H9 (cell line): Measurements from ENCODE around the gene DHRSX. TPM values are rescaled to one million over a fixed set of nuclear protein-coding genes. Genes with fewer than 3 reads are reported as not detected.
A peak's percentile ranks its signal among the peaks of the same experiment; 100 is the strongest.

Source experiments
- DNase-seq: peaks from one replicate; pipeline ENCODE4 v3.0.0-alpha.2; 2017
- H2AFZ ChIP-seq: one replicate; pipeline ENCODE4 v1.6.1; 2013; ENCODE audit warnings: mild to moderate bottlenecking, low read length, control low read depth, moderate library complexity
- H2AK5ac ChIP-seq: 2 replicates; pipeline ENCODE4 v1.6.1; 2013; ENCODE audit warnings: low read length, control low read depth, mixed read lengths; ENCODE audit not compliant: insufficient read length
- H2BK120ac ChIP-seq: one replicate; pipeline ENCODE4 v1.6.1; 2013; ENCODE audit warnings: low read depth, mild to moderate bottlenecking, low read length, control low read depth, inconsistent platforms; ENCODE audit not compliant: poor library complexity, severe bottlenecking
- H2BK12ac ChIP-seq: 2 replicates; pipeline ENCODE4 v1.6.1; 2013; ENCODE audit warnings: low read length, control low read depth, mixed read lengths, low read depth; ENCODE audit not compliant: insufficient read length
- H2BK15ac ChIP-seq: 2 replicates; pipeline ENCODE4 v1.6.1; 2013; ENCODE audit warnings: low read depth, low read length, control low read depth
- H2BK20ac ChIP-seq: one replicate; pipeline ENCODE4 v1.6.1; 2013; ENCODE audit warnings: low read depth, mild to moderate bottlenecking, low read length, control low read depth, inconsistent platforms; ENCODE audit not compliant: poor library complexity, severe bottlenecking
- H2BK5ac ChIP-seq: 2 replicates; pipeline ENCODE4 v1.6.1; 2013; ENCODE audit warnings: low read length, control low read depth, mixed read lengths; ENCODE audit not compliant: insufficient read length
- H3K14ac ChIP-seq: 2 replicates; pipeline ENCODE4 v1.6.1; 2013; ENCODE audit warnings: low read length, control low read depth; ENCODE audit not compliant: insufficient read depth
- H3K18ac ChIP-seq: 2 replicates; pipeline ENCODE4 v1.6.1; 2013; ENCODE audit warnings: low read depth, mild to moderate bottlenecking, mixed read lengths, low read length, control low read depth; ENCODE audit not compliant: insufficient read length
- H3K23ac ChIP-seq: 2 replicates; pipeline ENCODE4 v1.6.1; 2013; ENCODE audit warnings: low read length, control low read depth, mixed read lengths, low read depth; ENCODE audit not compliant: insufficient read length
- H3K23me2 ChIP-seq: 2 replicates; pipeline ENCODE4 v1.6.1; 2013; ENCODE audit warnings: low read depth, mild to moderate bottlenecking, mixed read lengths, low read length, control low read depth; ENCODE audit not compliant: insufficient read length, poor library complexity, severe bottlenecking
- H3K27ac ChIP-seq: 2 replicates; pipeline ENCODE4 v1.5.1; 2013; ENCODE audit warnings: low read length, control low read depth, mixed read lengths, low read depth; ENCODE audit not compliant: insufficient read length
- H3K27me3 ChIP-seq: 2 replicates; pipeline ENCODE4 v1.6.1; 2013; ENCODE audit warnings: low read length, control low read depth, inconsistent platforms; ENCODE audit not compliant: insufficient read depth
- H3K4ac ChIP-seq: 2 replicates; pipeline ENCODE4 v1.6.1; 2013; ENCODE audit warnings: low read depth, mild to moderate bottlenecking, control low read depth, inconsistent platforms, low read length, moderate library complexity
- H3K4me1 ChIP-seq: 2 replicates; pipeline ENCODE4 v1.6.1; 2013; ENCODE audit warnings: low read length, control low read depth, inconsistent platforms; ENCODE audit not compliant: insufficient read depth
- H3K4me2 ChIP-seq: 2 replicates; pipeline ENCODE4 v1.6.1; 2013; ENCODE audit warnings: low read length, control low read depth, mixed read lengths; ENCODE audit not compliant: insufficient read length, insufficient read depth
- H3K56ac ChIP-seq: 2 replicates; pipeline ENCODE4 v1.6.1; 2013; ENCODE audit warnings: low read depth, mild to moderate bottlenecking, mixed read lengths, low read length, control low read depth; ENCODE audit not compliant: insufficient read length
- H3K79me1 ChIP-seq: 2 replicates; pipeline ENCODE4 v1.6.1; 2013; ENCODE audit warnings: low read depth, mild to moderate bottlenecking, moderate library complexity, low read length, control low read depth, inconsistent platforms; ENCODE audit not compliant: insufficient read depth, poor library complexity, severe bottlenecking
- H3K79me2 ChIP-seq: 2 replicates; pipeline ENCODE4 v1.6.1; 2013; ENCODE audit warnings: low read length, control low read depth, inconsistent platforms; ENCODE audit not compliant: insufficient read depth
- H3K9ac ChIP-seq: 2 replicates; pipeline ENCODE4 v1.6.1; 2013; ENCODE audit warnings: low read length, control low read depth, mixed read lengths; ENCODE audit not compliant: insufficient read length; ENCODE audit errors: extremely low read depth
- H3K9me3 ChIP-seq: one replicate; pipeline ENCODE4 v1.6.1; 2013; ENCODE audit warnings: low read depth, low read length, inconsistent platforms; ENCODE audit not compliant: control insufficient read depth
- H3T11ph ChIP-seq: one replicate; pipeline ENCODE4 v1.6.1; 2013; ENCODE audit warnings: mild to moderate bottlenecking, low read length, control low read depth, inconsistent platforms
- H4K20me1 ChIP-seq: one replicate; pipeline ENCODE4 v1.6.1; 2013; ENCODE audit not compliant: control insufficient read depth, insufficient read length, insufficient read depth
- H4K5ac ChIP-seq: 2 replicates; pipeline ENCODE4 v1.6.1; 2013; ENCODE audit warnings: low read depth, mild to moderate bottlenecking, mixed read lengths, low read length, control low read depth; ENCODE audit not compliant: insufficient read length
- H4K8ac ChIP-seq: replicated peaks from 2 replicates; pipeline ENCODE4 v1.6.1; 2013; ENCODE audit warnings: low read length, control low read depth, mixed read lengths, low read depth; ENCODE audit not compliant: insufficient read length
- H4K91ac ChIP-seq: 2 replicates; pipeline ENCODE4 v1.6.1; 2013; ENCODE audit warnings: low read depth, mild to moderate bottlenecking, moderate library complexity, mixed read lengths, low read length, control low read depth; ENCODE audit not compliant: insufficient read length
- H3K27ac Mint-ChIP-seq, 3 experiments: 2 replicates in 2 of 3; 3 replicates in 1 of 3; pipeline ENCODE4 v1.8.0; 2020 to 2021; ENCODE audit warnings: mixed read lengths in 3 of 3, mild to moderate bottlenecking in 1 of 3, moderate library complexity in 1 of 3
- H3K27me3 Mint-ChIP-seq: 2 replicates; pipeline ENCODE4 v1.8.0; 2021; ENCODE audit warnings: low read depth, mild to moderate bottlenecking, moderate library complexity, mixed read lengths
- H3K36me3 Mint-ChIP-seq, 3 experiments: 2 replicates in 2 of 3; 3 replicates in 1 of 3; pipeline ENCODE4 v1.8.0; 2020 to 2021; ENCODE audit warnings: low read depth in 3 of 3, mixed read lengths in 3 of 3; ENCODE audit not compliant: insufficient read depth in 1 of 3
- H3K4me1 Mint-ChIP-seq, 2 experiments: 2 replicates each; pipeline ENCODE4 v1.8.0; 2020; ENCODE audit warnings: mixed read lengths in 2 of 2
- H3K4me3 Mint-ChIP-seq, 2 experiments: 2 replicates in 1 of 2; 3 replicates in 1 of 2; pipeline ENCODE4 v1.8.0; 2020 to 2021; ENCODE audit warnings: mild to moderate bottlenecking in 2 of 2, mixed read lengths in 2 of 2, moderate library complexity in 1 of 2
- H3K9me3 Mint-ChIP-seq, 2 experiments: 2 replicates in 1 of 2; 3 replicates in 1 of 2; pipeline ENCODE4 v1.8.0; 2020; ENCODE audit warnings: mild to moderate bottlenecking in 2 of 2, mixed read lengths in 2 of 2, moderate library complexity in 1 of 2
- WGBS: extraction: QIAGEN DNeasy Blood & Tissue Kit; methylation state at CpG from one replicate; pipeline ENCODE4 v1.1.7; 2013; ENCODE audit warnings: missing lambda C conversion rate, low lambda C conversion rate, mixed read lengths; ENCODE audit not compliant: insufficient read length; ENCODE audit errors: extremely low coverage; 5-methylcytosine and 5-hydroxymethylcytosine counted together
- total RNA-seq: library from RNA; stranded (reverse); gene quantifications from 2 replicates; pipeline ENCODE4 v1.2.1, GENCODE V29; 2021
- TF ChIP-seq, protein P1 (sequence below): fragments of 200-600 bp; sonication (generic); conservative IDR thresholded peaks from 3 replicates; pipeline ENCODE4 v1.8.0; 2021; ENCODE audit warnings: antibody characterized with exemption, mild to moderate bottlenecking

The DHRSX gene
- total RNA-seq, 1 experiment from 2014 or later = 44.0 TPM

GRCh38 chrX:2501559-2502102 lies 855 bp upstream of the DHRSX start:
- H3K4me3 Mint-ChIP-seq = peak overlapping the region; percentile 54 to 72
- peaks cover 19 to 40% of the 10 kb centered on the region in 2 experiments for H3K4me1 Mint-ChIP-seq
- no peaks in the 10 kb centered on the region for H4K20me1 ChIP-seq
- no peak overlapping the region for H3K4me2 ChIP-seq
- no peak overlapping the region for H2BK20ac ChIP-seq
- WGBS = no CpG with 5 or more reads among the region's 5 CpGs
- H3K9me3 Mint-ChIP-seq = no peaks in the 10 kb centered on the region; a peak in 1 of 5 replicates
- H3K27ac ChIP-seq = no peak overlapping the region
- no peak overlapping the region for H4K5ac ChIP-seq
- no peak overlapping the region for H3T11ph ChIP-seq
- H3K14ac ChIP-seq = no peak overlapping the region
- no peak overlapping the region for H2BK5ac ChIP-seq
- peaks cover 11% of the 10 kb centered on the region for H3K23me2 ChIP-seq
- H2AFZ ChIP-seq = no peak overlapping the region
- no peak overlapping the region for H2AK5ac ChIP-seq
- no peak overlapping the region for H3K56ac ChIP-seq
- DNase-seq = no peak
- no peak overlapping the region for H2BK15ac ChIP-seq
- H3K79me2 ChIP-seq = peaks cover 16% of the 10 kb centered on the region; the same call in 1 of the 2 replicates
- H3K4ac ChIP-seq = no peak overlapping the region
- no peak overlapping the region for H4K91ac ChIP-seq
- no peak overlapping the region for H4K8ac ChIP-seq
- peak overlapping the region; percentile 58 for H3K18ac ChIP-seq
- H3K36me3 Mint-ChIP-seq = peaks cover 0 to 13% (median 13%) of the 10 kb centered on the region in 3 experiments; a peak in 5 of 7 replicates
- 0 out of 7 replicates have a peak overlapping the region, but pooled peaks of 1 of the 3 experiments have one; percentile 79 for H3K27ac Mint-ChIP-seq
- H2BK12ac ChIP-seq = no peak overlapping the region
- no peak overlapping the region for H3K9ac ChIP-seq
- peaks cover 5% of the 10 kb centered on the region for H3K79me1 ChIP-seq
- H3K23ac ChIP-seq = no peak overlapping the region
- no peaks in the 10 kb centered on the region for H3K27me3 ChIP-seq
- peak overlapping the region; percentile 48 for H2BK120ac ChIP-seq
- H3K9me3 ChIP-seq = no peaks in the 10 kb centered on the region
- H3K27me3 Mint-ChIP-seq = no peaks in the 10 kb centered on the region
- H3K4me1 ChIP-seq = peaks cover 11% of the 10 kb centered on the region
- TF ChIP-seq, protein P1, sequence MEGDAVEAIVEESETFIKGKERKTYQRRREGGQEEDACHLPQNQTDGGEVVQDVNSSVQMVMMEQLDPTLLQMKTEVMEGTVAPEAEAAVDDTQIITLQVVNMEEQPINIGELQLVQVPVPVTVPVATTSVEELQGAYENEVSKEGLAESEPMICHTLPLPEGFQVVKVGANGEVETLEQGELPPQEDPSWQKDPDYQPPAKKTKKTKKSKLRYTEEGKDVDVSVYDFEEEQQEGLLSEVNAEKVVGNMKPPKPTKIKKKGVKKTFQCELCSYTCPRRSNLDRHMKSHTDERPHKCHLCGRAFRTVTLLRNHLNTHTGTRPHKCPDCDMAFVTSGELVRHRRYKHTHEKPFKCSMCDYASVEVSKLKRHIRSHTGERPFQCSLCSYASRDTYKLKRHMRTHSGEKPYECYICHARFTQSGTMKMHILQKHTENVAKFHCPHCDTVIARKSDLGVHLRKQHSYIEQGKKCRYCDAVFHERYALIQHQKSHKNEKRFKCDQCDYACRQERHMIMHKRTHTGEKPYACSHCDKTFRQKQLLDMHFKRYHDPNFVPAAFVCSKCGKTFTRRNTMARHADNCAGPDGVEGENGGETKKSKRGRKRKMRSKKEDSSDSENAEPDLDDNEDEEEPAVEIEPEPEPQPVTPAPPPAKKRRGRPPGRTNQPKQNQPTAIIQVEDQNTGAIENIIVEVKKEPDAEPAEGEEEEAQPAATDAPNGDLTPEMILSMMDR = no peak
